NCI-H345 treated with DMSO at 0.1 percent for 48 hours (cell line): Measurements from ENCODE around the gene IFI30.
A peak's percentile ranks its signal among the peaks of the same experiment; 100 is the strongest.

Experiments used
- DNase-seq: peaks from one replicate; lab custom pipeline; 2025; ENCODE audit not compliant: unreplicated experiment; lab: John Stamatoyannopoulos, UW

Gene IFI30

GRCh38 chr19:18170714-18171255 is 2.8 kb upstream of the IFI30 start:
- DNase-seq, result no peak

GRCh38 chr19:18171605-18172327 is 1.8 kb upstream of the IFI30 start:
- DNase-seq, result no peak

DNA sequence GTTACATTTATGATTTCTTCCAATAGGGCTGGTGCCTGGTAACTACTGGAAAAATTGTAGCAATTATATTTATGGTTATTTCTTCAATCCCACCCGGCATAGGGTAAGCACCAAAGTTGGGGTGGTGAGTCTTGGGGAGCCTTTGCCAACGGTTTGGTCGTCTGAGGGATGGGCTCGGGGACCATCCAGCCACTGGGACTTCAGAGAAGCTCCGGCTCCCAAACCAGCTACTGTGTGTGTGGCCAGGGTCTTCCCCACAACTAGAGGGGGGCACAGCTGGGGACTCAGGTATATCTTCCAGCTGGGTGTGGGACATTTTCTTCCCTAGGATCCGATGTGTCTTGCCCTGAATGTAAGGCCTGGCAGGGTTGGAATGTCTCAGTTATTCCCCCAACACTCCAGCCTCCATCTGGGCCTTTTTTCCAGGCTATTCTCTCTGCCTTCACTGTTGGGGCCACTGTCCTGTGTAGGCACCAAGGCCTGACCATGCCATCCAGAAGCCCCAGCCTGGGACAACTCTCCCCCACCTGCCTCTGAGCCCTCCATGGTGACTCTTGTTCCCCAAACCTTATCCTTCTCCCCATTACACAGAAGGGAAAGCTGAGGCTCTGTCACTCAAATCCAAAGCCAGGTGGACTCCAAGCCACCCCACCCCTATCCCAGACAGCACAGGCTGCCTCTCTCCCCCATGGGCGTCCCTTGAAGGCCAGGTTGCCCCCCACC is 1.1 kb upstream of the IFI30 start:
- DNase-seq, result no peak

GRCh38 chr19:18173054-18173571 is 500 bp upstream of the IFI30 start:
- DNase-seq, result no peak

DNA sequence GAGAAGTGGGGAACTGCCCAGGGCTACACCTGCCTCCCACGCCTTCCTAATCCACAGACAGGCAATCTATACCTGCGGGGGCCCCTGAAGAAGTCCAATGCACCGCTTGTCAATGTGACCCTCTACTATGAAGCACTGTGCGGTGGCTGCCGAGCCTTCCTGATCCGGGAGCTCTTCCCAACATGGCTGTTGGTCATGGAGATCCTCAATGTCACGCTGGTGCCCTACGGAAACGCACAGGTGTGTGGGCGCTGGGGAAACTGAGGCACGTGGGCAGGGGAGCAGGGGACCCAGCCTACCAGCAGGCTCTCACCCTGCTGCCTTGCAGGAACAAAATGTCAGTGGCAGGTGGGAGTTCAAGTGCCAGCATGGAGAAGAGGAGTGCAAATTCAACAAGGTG is 1.4 kb downstream of the IFI30 start:
- DNase-seq, result no peak

GRCh38 chr19:18176367-18177310 is 3.0 kb downstream of the IFI30 start:
- no peak for DNase-seq

DNA sequence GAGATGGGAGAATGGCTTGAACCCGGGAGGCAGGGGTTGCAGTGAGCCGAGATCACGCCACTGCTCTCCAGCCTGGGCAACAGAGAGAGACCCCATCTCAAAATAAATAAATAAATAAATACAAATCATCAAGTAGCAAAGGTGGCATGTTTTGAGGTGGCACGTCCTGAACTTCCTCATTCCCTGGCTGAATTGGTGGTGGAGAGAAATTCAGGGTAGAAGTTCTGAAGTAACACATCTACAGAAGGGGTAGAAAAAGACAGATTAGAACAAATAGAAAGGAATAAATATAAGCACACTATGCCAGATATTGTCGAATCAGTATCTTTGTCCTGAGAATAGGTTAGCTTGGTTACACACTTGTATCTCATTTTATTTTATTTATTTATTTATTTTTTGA is 6.3 kb downstream of the IFI30 start:
- DNase-seq, result no peak

DNA sequence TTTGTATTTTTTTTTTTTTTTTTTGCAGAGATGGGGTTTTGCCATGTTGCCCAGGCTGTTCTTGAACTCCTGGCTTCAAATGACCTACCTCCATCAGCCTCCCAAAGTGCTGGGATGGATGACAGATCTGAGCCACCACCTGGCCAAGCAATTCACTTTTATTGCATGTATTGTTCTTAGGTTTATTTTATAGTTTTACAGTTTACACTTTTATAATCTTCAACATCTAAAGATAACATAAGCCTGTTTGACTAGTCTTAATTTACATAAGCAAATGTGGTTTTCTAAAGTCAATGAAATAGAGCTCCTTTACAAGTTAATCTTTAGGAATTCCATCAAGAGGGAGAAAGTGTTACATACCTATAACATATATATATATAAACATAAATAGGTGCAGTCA is 9.9 kb downstream of the IFI30 start:
- no peak for DNase-seq

- no peak for DNase-seq
Measured at GRCh38 chr19:18185538-18185937, 11.9 kb downstream of the IFI30 start.

DNA sequence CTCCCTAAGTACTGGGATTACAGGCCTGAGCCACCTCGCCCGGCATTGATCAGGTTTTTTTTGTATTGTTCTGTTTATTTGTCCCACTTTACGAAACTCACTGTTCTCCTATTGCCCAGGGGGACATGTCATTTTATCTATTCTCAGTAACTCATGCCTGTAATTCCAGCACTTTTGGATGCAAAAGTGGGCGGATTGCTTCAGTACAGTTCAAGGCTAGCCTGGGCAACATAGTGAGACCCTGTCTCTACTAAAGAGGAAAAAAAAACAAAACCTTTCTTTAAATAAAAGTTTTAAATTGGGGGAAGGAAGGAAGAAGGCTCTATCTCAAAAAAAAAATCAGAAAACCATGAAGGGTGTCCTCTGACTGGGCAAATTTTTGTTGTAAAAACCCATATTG is 16.7 kb downstream of the IFI30 start:
- DNase-seq, result no peak

GRCh38 chr19:18191640-18192062 is 18.0 kb downstream of the IFI30 start:
- DNase-seq, result no peak

DNA sequence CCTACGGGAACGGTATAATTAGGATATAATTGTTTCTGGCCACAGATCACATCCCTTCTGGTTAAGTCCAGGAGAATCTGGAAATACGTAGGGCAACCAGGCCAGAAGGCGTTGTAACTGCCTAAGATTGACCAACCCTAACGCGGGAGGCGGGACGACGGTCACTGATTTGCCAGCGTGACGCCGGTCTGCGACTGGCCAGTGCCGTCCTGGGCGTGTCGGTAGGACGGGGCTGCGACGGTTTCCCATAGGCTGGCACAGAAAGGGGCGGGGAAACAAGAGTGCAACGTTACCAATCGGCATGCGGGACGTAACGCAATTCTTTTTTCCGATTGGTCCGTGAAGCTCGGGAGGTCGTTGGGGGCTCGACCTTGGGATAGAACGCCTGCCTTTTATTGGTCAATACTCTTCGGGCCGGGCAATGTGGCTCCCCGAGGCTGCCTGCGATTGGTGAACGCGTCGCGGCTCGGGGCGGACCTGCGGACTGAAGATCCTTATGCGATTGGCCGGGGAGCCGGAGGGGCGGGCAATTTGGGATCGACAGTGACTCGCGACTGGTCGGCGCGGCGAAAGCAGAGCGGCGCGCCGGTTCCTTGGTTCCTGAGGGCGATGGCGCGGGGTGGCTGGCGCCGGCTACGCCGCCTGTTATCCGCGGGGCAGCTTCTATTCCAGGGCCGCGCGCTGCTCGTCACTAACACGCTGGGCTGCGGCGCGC is 19.2 kb downstream of the IFI30 start, which contains the start of gene MPV17L2:
TSS of gene MPV17L2 (plus strand) at position 546 of the 715 bp plus-strand sequence. CDS start at position 610, 64 bp downstream.
- peak; percentile 98 for DNase-seq

- no peak for DNase-seq
Measured at GRCh38 chr19:18193388-18194180, 20.0 kb downstream of the IFI30 start.

DNA sequence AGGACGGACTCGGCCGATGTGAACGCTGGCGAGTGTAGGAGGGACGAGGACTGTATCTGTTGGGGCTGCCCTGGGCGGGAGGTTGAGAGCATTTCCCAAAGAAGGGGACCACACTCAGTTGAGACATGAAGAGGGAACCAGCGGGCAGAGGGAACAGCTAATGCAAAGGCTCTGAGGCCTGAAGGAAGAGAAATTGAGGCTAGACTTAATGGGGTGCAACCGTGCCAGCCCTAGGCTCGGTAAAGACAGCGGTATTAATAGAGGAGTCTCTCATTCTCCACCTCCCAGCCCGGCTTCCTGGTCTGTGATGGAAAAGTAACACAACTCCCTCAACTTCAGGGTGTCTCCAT is 20.5 kb downstream of the IFI30 start:
- no peak for DNase-seq

GRCh38 chr19:18194554-18195238 is 21.1 kb downstream of the IFI30 start:
- no peak for DNase-seq

DNA sequence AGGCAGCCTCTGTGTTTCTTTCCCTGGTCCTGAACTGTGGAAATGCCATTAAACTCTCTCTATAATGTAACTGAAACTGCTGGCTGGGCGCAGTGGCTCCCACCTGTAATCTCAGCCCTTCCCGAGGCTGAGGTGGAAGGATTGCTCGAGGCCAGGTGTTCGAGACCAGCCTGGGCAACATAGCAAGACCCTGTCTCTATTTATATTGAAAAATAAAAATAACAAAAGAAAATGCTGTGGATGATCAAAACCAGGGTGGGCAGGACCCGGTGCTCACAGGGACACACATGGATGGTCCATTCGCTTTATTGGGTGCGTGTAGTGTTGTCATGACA is 22.9 kb downstream of the IFI30 start:
- DNase-seq, result no peak

DNA sequence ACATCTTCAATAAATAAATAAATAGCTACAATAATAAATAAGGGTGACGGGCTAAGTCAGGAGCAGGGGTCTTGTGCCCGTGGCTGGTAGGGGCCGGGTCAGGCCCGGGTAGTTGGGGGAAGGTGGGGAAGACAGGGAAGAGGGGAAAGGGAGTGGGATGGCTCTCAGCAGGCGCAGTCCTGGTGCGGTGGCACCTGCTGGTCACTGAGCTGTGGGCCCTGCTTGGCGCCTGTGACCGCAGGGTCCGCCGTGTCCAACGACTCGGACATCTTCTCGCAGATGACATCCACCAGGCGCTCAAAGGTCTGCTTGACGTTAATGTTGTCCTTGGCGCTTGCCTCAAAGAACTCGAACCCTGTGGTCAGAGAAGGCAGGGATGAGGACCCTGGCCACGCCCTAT is 23.7 kb downstream of the IFI30 start:
- no peak for DNase-seq

DNA sequence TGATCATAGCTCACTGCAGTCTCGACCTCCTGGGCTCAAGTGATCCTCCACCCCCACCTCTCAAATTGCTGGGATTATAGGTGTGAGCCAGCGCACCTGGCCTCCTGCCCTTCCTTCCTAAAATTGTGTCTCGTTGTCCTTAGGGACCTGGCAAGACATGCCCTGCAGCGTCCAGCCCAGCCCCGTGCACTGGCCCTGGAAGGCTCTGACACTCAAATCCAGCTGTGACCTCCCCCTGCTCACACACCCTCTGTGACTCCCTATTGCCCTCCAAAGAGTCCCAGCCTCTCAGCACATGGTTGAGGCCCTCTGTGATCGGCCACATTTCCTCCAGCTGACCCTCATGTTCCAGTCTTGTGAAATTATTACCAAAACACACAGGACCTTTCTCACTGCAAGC is 24.3 kb downstream of the IFI30 start:
- DNase-seq, result no peak

DNA sequence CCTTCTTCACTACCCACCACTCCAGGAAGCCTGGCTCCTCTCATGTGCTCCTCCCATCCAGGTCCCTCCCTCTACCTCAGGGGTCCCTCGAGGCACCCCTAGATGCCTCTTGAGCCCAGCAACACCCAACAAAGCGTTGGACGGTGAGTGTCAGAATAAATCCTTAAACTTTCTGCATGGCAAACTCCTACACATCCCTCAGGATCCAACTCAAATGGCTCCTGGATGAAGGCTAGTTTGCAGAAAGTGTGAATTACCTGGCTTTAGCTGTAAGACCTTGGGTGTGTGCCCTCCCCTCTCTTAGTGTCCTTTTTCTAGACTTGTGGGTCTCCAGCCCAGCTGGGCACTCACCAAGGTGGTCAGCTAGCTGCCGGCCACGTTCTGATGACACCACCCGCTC is 24.8 kb downstream of the IFI30 start:
- DNase-seq, result no peak
